Common myeloid progenitor, CD34-positive (primary cell): ENCODE measurements around the gene C19orf12.

ENCODE experiments used
- CTCF ChIA-PET: fragments of 350-600 bp; sonication (Branson Sonifier 250); formaldehyde crosslinking; loops from one replicate; lab custom pipeline; 2021; ENCODE audit warnings: antibody characterized with exemption; lab: Charles Lee
- POLR2A ChIA-PET: fragments of 350-600 bp; sonication (Branson Sonifier 250); formaldehyde crosslinking; loops from one replicate; lab custom pipeline; 2021; ENCODE audit warnings: antibody characterized with exemption; lab: Charles Lee
- DNase-seq, 3 donors: peaks; one replicate each; pipeline versions ENCODE4 v3.0.0 to v3.0.0-alpha.2; 2013
- H3K27ac ChIP-seq, 2 experiments: 1 replicate in 1 of 2; 2 replicates in 1 of 2; pipeline ENCODE4 v1.7.0; 2013; ENCODE audit warnings: inconsistent platforms in 2 of 2, low read length in 2 of 2, mild to moderate bottlenecking in 2 of 2, low read depth in 1 of 2, moderate library complexity in 1 of 2; ENCODE audit not compliant: severe bottlenecking in 2 of 2, insufficient read depth in 1 of 2, poor library complexity in 1 of 2
- H3K27me3 ChIP-seq, 5 experiments: replicated peaks in 2 of 5; 1 replicate in 3 of 5; 2 replicates in 2 of 5; pipeline versions ENCODE4 v1.6.1 to v1.7.0; 2013; ENCODE audit warnings: low read length in 4 of 5, mild to moderate bottlenecking in 2 of 5, moderate library complexity in 2 of 5, inconsistent platforms in 1 of 5; ENCODE audit not compliant: insufficient read depth in 5 of 5, control insufficient read depth in 4 of 5
- H3K36me3 ChIP-seq, 4 experiments: 1 replicate in 2 of 4; 2 replicates in 2 of 4; pipeline versions ENCODE4 v1.6.1 to v1.7.0; 2013; ENCODE audit warnings: low read length in 3 of 4, control low read depth in 1 of 4, mild to moderate bottlenecking in 1 of 4; ENCODE audit not compliant: control insufficient read depth in 4 of 4, insufficient read depth in 4 of 4
- H3K4me1 ChIP-seq, 4 experiments: 1 replicate in 3 of 4; 2 replicates in 1 of 4; pipeline versions ENCODE4 v1.6.1 to v1.7.1; 2013; ENCODE audit warnings: low read length in 3 of 4, mild to moderate bottlenecking in 3 of 4, control low read depth in 1 of 4, inconsistent platforms in 1 of 4, moderate library complexity in 1 of 4; ENCODE audit not compliant: control insufficient read depth in 4 of 4, insufficient read depth in 4 of 4; ENCODE audit errors: control extremely low read depth in 1 of 4
- H3K4me3 ChIP-seq, 7 experiments: 1 replicate in 4 of 7; 2 replicates in 3 of 7; pipeline versions ENCODE4 v1.5.1 to v1.7.0; 2013; ENCODE audit warnings: mild to moderate bottlenecking in 7 of 7, low read length in 6 of 7, moderate library complexity in 6 of 7, inconsistent platforms in 2 of 7, low read depth in 2 of 7, control low read depth in 1 of 7; ENCODE audit not compliant: insufficient read depth in 4 of 7, control insufficient read depth in 1 of 7; ENCODE audit errors: extremely low read depth in 1 of 7
- H3K9me3 ChIP-seq, 5 experiments: 1 replicate in 4 of 5; 2 replicates in 1 of 5; pipeline versions ENCODE4 v1.6.1 to v1.7.1; 2013; ENCODE audit warnings: low read length in 4 of 5, mild to moderate bottlenecking in 2 of 5, inconsistent platforms in 1 of 5, low read depth in 1 of 5, moderate library complexity in 1 of 5; ENCODE audit not compliant: control insufficient read depth in 4 of 5, insufficient read depth in 2 of 5; ENCODE audit errors: control extremely low read depth in 1 of 5
- WGBS: methylation state at CpG from one replicate; pipeline ENCODE4 v1.1.5; 2013; ENCODE audit not compliant: insufficient coverage; 5-methylcytosine and 5-hydroxymethylcytosine counted together

C19orf12 gene

DNA sequence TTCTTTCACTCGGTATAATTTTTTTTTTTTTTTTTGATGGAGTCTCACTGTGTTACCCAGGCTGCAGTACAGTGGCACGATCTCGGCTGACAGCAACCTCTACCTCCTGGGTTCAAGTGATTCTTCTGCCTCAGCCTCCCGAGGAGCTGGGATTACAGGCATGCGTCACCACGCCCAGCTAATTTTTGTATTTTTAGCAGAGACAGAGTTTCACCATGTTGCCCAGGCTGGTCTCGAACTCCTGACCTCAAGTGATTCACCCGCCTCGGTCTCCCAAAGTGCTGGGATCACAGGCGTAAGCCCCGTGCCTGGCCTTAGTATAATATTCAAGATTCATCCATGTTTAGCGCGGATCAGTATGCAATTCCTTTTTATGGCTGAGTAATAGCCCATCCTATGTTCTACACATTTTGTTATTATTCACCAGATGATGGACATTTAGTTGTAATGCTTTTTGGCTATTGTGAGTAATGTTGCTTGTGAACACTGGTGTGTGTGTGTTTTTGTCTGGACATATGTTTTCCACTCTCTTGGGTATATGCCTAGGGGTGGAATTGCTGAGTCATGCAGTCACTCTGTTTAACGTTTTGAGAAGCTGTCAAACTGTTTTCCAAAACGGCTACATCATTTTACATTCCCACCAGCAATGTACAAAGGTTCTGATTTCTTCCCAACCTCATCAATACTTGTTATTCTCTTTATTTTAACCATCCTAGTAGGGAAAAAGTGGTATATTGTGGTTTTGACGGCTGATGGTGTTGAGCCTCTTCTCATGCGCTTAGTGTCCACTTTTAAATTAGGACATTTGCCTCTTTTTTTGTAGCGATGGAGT lies 26.9 kb downstream of the C19orf12 start:
- POLR2A ChIA-PET = no interaction called here
- H3K9me3 ChIP-seq = peaks cover 0 to 7% (median 4%) of the 10 kb centered on the region in 5 experiments
- peaks cover 0 to 18% (median 7%) of the 10 kb centered on the region in 4 experiments for H3K4me1 ChIP-seq
- H3K4me3 ChIP-seq = peak overlapping the region in 1 of 7 experiments; percentile 16
- no peak overlapping the region for H3K27ac ChIP-seq
- H3K27me3 ChIP-seq = no peaks in the 10 kb centered on the region
- 91% methylated on average over 13 of the region's 18 CpGs for WGBS
- H3K36me3 ChIP-seq = no peaks in the 10 kb centered on the region
- peak in 2 of 3 donors; percentile 63 to 71 for DNase-seq
- CTCF ChIA-PET = interaction anchor here (0.6 to 0.9 kb wide), 2 partner anchors 14 to 81 kb away, joined by 4 to 5 read pairs; no protein-coding TSS in a partner anchor

DNA sequence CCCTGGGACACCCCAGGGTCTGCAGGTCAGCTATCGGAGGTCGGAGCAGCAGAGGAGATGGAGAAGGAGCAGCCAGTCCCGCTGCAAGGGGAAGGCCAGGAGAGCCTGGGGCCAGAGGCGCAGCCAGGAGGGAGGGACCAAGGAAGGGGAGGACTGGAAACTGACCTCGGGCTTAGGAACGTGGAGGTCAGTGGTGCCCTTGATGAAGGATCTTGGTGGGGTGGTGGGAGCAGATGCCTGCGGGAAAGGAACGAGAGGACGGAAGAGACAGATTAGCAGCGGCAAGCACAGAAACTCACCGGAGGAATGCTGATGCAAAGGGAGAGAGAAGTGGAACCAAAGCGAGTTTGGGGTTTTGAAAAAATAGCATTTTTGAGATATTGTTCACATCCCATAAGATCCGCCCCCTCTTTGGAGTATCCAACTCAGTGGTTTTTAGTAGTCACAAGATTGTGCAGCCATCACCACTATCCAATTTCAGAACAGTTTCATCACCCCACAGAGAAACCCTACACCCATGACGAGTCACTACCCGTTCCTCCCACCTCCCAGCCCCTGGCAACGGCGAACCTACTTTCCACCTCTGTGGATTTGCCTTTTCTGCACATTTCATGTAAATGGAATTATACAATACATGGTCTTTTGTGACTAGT lies 27.7 kb downstream of the C19orf12 start:
- POLR2A ChIA-PET = no interaction called here

DNA sequence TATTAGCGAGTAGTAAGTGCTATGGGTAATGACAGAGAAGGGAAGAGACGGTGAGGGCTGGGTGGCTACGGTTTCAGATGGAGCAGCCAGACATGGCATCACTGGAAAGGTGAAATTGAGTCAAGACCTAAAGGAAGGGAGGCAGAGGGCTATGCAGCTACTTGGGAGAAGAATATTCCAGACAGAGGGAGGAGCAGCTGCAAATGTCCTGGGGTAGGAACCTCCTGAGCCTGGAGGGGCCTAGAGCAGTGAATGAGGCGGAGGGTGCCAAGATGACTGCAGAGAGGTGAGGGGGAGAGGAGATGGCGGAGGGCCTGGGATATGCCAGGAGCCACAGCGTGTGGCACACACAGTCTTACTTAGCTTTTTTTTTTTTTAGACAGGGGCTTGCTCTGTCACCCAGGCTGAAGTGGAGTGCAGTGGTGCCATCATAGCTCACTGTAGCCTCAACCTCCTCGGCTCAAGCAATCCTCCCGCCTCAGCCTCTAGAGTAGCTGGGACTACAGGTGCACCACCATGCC lies 28.7 kb downstream of the C19orf12 start:
- Histone ChIP-seq H3K27ac (no peak overlapping the region), H3K36me3 (no peaks in the 10 kb centered on the region), H3K9me3 (peaks cover 0 to 7% (median 4%) of the 10 kb centered on the region in 5 experiments), H3K4me3 (no peak overlapping the region), H3K27me3 (no peaks in the 10 kb centered on the region), H3K4me1 (peaks cover 0 to 33% (median 14%) of the 10 kb centered on the region in 4 experiments)
- ChIA-PET POLR2A (interaction anchor here (0.7 kb wide), 1 partner anchor 80 kb away, joined by 5 read pairs; the partner anchor contains the start of gene POP4), CTCF (interaction anchor here (0.6 to 2.2 kb wide), 6 partner anchors 8 to 129 kb away, joined by 3 to 7 read pairs (median 4); partner anchors contain the start of gene PLEKHF1)
- 100% methylated on average over 7 of the region's 8 CpGs for WGBS
- DNase-seq = no peak

More for the DNA sequence above, 27.7 kb downstream of the C19orf12 start:
- H3K27me3 ChIP-seq = no peaks in the 10 kb centered on the region
- DNase-seq = peak in 2 of 3 donors; percentile 38
- peaks cover 0 to 24% (median 7%) of the 10 kb centered on the region in 4 experiments for H3K4me1 ChIP-seq
- H3K27ac ChIP-seq = peak overlapping the region in 1 of 2 experiments; percentile 58
- no peak overlapping the region for H3K4me3 ChIP-seq
- peaks cover 0 to 7% (median 4%) of the 10 kb centered on the region in 5 experiments for H3K9me3 ChIP-seq
- CTCF ChIA-PET = interaction anchor here (1.3 to 2.2 kb wide), 2 partner anchors 29 to 76 kb away, joined by 4 to 7 read pairs; no protein-coding TSS in a partner anchor
- no peaks in the 10 kb centered on the region for H3K36me3 ChIP-seq
- WGBS = 97% methylated on average over 12 of the region's 17 CpGs

DNA sequence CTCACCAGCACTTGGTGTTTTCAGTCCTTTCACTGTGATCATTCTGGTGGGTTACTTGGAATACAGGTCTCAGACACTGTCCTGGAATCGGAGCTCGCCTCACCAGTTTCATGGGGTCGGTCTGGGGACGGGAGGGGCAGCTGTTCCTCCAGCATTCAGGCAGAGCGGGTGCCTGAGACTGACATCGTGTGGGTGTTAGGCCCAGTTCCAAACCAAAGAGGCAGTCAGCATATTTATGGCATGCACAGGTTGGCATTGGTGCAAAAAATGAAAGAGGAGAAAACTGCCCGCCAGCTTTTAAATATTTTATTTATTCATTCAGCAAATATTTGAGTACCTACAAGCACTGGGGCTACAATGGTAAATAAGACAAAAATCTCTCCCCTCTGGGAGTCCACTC lies 29.7 kb downstream of the C19orf12 start:
- ChIA-PET POLR2A (interaction anchor here (0.9 kb wide), 1 partner anchor 19 kb away, joined by 3 read pairs; no protein-coding TSS in a partner anchor), CTCF (interaction anchor here (0.7 to 2.2 kb wide), 5 partner anchors 9 to 79 kb away, joined by 3 to 7 read pairs (median 3); partner anchors contain the start of gene POP4)
- WGBS = 47% methylated on average over 6 of the region's 7 CpGs
- H3K36me3 ChIP-seq = no peaks in the 10 kb centered on the region
- no peaks in the 10 kb centered on the region for H3K27me3 ChIP-seq
- no peak overlapping the region for H3K27ac ChIP-seq
- H3K4me1 ChIP-seq = peaks cover 0 to 41% (median 24%) of the 10 kb centered on the region in 4 experiments
- H3K9me3 ChIP-seq = peaks cover 0 to 2% (median 0%) of the 10 kb centered on the region in 5 experiments
- DNase-seq = no peak
- no peak overlapping the region for H3K4me3 ChIP-seq

GRCh38 chr19:29683009-29683408 lies 32.1 kb downstream of the C19orf12 start:
- H3K9me3 ChIP-seq = no peaks in the 10 kb centered on the region
- H3K36me3 ChIP-seq = no peaks in the 10 kb centered on the region
- H3K4me3 ChIP-seq = no peak overlapping the region
- peaks cover 0 to 43% (median 31%) of the 10 kb centered on the region in 4 experiments for H3K4me1 ChIP-seq
- CTCF ChIA-PET = interaction anchor here (1.1 to 8.1 kb wide), 2 partner anchors 17 to 73 kb away, joined by 3 to 69 read pairs; partner anchors contain the start of gene PLEKHF1
- POLR2A ChIA-PET = no interaction called here
- H3K27me3 ChIP-seq = no peaks in the 10 kb centered on the region
- H3K27ac ChIP-seq = no peak overlapping the region
- no peak for DNase-seq
- WGBS = 97% methylated on average over 10 of the region's 10 CpGs

GRCh38 chr19:29682236-29682895 lies 32.7 kb downstream of the C19orf12 start:
- Histone ChIP-seq H3K9me3 (no peaks in the 10 kb centered on the region), H3K4me3 (no peak overlapping the region), H3K27me3 (no peaks in the 10 kb centered on the region), H3K27ac (no peak overlapping the region), H3K36me3 (peaks cover 0 to under 1% (median 0%) of the 10 kb centered on the region in 4 experiments), H3K4me1 (peaks cover 0 to 39% (median 31%) of the 10 kb centered on the region in 4 experiments)
- CTCF ChIA-PET = interaction anchor here (1.1 to 8.1 kb wide), 8 partner anchors 9 to 71 kb away, joined by 4 to 69 read pairs (median 4); partner anchors contain the start of gene PLEKHF1
- WGBS = 98% methylated on average over 13 of the region's 16 CpGs
- POLR2A ChIA-PET = interaction anchor here (0.6 kb wide), 1 partner anchor 167 kb away, joined by 3 read pairs; no protein-coding TSS in a partner anchor
- no peak for DNase-seq
